Measurements from ENCODE around the gene CNOT10.

CNOT10 gene

GRCh38 chr3:32817558-32818228 lies 132.7 kb downstream of the CNOT10 start, which contains the start of gene TRIM71:
TSS of gene TRIM71 (plus strand) at chr3:32817997. CDS start at chr3:32818081, 84 bp downstream.
- DNase-seq (ENCODE audit: low spot score), result peak; percentile 76

DNA sequence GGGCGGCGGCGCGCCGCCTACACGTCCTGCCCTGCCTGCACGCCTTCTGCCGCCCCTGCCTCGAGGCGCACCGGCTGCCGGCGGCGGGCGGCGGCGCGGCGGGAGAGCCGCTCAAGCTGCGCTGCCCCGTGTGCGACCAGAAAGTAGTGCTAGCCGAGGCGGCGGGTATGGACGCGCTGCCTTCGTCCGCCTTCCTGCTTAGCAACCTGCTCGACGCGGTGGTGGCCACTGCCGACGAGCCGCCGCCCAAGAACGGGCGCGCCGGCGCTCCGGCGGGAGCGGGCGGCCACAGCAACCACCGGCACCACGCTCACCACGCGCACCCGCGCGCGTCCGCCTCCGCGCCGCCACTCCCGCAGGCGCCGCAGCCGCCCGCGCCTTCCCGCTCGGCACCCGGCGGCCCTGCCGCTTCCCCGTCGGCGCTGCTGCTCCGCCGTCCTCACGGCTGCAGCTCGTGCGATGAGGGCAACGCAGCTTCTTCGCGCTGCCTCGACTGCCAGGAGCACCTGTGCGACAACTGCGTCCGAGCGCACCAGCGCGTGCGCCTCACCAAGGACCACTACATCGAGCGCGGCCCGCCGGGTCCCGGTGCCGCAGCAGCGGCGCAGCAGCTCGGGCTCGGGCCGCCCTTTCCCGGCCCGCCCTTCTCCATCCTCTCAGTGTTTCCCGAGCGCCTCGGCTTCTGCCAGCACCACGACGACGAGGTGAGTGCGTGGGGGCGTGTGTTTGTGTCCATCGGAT lies 133.4 kb downstream of the CNOT10 start:
- no peak for DNase-seq (ENCODE audit: low spot score)

- no peak for DNase-seq (ENCODE audit: low spot score)
Observed at GRCh38 chr3:32818970-32819511, 134.1 kb downstream of the CNOT10 start.

DNA sequence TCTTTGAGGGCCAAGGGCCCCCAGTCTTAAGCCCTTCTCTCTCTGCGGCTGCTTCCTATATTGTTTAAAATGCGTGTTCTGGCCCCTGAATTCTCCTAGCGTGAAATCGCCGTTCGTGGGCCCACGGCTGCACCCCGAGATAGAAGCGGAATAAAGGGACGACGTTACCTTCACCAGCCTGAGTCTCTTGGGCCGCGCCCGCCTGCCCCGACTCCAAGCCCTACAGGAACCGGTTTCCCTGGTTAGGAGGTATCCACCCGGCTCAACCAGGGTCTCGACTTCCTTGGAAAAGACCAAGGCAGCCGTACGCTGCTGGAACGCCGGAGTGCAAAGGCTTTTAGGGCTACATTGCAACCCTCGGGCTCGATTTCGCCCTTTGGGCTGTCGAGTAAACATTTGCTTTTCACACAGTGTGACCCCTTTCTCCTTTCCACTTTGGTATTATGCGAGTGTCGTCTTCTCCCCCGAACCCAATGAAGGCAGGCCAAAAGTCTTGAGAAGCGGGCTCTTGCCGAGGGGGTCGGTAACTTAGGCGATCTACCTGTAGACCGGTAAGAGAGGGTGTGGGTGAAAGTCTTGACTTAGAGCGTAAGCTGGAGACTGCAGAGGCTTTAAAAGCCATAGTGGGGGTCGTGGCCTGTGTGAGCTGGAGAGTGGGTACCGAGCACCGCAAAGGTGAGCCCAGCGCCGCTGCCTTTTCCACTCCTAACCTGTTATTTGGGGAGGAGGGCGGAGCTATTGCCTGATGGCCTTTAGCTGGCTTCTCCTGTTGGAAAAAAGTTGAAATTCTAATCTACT lies 134.8 kb downstream of the CNOT10 start:
- no peak for DNase-seq (ENCODE audit: low spot score)

- no peak for DNase-seq (ENCODE audit: low spot score)
Observed at GRCh38 chr3:32820430-32820829, 135.4 kb downstream of the CNOT10 start.

DNA sequence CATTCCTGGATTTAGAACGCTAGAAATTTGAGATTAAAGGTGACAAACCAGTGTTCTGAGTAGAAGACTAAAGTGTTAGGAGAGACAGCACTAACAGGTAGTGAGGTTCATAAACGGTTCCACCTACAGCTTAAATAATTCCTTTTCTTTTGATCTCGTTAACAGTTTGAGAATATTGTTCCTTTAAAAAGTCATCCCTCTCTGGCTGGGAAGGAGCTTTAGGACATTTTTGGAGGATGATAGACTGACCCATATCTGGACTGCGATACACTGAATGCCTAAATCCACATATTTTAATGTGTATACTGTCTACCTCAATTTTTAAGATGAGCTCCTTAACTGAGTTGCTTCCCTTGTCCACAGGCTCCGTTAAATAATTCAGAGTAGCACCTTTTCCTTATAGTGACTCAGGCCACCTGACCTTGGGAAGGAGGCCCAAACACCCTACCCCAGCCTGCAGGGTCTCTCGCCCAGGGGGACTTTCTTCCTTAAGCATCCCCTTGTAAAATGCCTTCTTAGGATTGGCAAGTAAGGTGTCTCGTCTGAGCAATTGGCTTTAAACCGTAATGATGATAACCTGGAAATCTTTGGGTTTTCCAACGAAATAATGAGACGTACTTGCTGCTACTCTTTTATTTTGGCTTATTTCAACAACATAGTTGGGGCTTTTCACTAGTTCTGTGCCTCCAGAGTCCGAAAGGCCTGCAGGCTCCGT lies 136.1 kb downstream of the CNOT10 start:
- no peak for DNase-seq (ENCODE audit: low spot score)

GRCh38 chr3:32821686-32822296 lies 136.8 kb downstream of the CNOT10 start:
- no peak for DNase-seq (ENCODE audit: low spot score)

DNA sequence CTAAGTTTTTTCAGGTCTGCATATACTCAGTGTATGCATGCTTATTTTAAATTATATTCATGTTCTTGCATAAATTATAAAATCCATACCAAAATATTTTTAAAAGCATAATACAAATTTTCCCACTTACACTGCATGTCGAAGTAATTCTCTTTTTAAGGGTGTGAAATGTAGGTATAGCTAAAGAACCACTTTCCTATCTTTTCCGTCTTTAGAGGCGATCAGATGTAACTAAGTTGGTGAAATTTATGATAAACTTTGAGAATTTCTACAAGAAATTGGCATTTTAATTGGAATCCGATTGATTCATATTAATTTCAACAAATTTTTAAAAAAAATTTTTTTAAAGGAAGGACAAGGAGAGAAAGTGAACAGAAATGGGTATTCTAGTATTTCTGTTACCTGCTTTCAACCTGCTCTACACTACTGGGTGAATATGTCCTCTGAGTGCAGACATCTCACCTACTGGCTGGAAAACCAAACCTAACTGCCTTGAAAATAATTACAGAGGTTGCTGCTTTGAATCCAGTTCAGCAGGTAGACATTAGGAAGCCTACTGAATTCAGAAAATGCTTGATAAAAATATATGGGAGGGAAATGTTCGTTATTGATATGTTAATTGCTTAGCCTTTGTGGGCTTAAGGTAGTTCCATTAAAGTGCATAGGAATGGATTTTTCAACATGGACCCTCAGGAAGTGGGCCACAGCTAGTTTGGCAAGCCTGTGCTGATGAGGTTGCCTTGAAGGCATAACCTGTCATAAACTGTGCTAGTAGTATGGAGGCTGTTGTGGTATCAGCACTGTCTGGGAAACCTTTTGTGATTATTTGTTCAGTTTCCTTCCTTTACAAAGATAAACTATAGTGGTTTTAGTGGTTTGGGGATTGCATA lies 137.9 kb downstream of the CNOT10 start:
- DNase-seq (ENCODE audit: low spot score), result no peak
